ENCODE measurements around the gene USP28. TPM values are rescaled to one million over a fixed set of nuclear protein-coding genes. Genes with fewer than 3 reads are reported as not detected.

USP28 gene
- total and polyA plus RNA-seq, 2 of the 8 experiments (the other 6 are each of a cell fraction or from before 2014, with no cell fraction given), result 82.6 to 119 TPM

GRCh38 chr11:113874581-113875233, 665 bp downstream of the USP28 start (continued):
- TF ChIP-seq CHD7 (IDR thresholded peaks at IDR 0.05; ENCODE audit: insufficient replicate concordance, low read length) (no peak), TAF1 (IDR thresholded peaks at IDR 0.05; ENCODE audit: low read depth, low read length) (no peak)

Measured in H1 (cell line).